Measurements from ENCODE around the gene SLC25A23. TPM values are rescaled to one million over a fixed set of nuclear protein-coding genes. Genes with fewer than 3 reads are reported as not detected.

The SLC25A23 gene
- total and polyA plus RNA-seq, 10 of the 15 experiments (the other 5 are each of a cell fraction or from before 2014, with no cell fraction given) = 10.2 to 85.8 (median 50.0) TPM

GRCh38 chr19:6451583-6452222 lies 7.9 kb downstream of the SLC25A23 start:
- ChIA-PET CTCF (no interaction called here), RAD21 (ENCODE audit: unreplicated experiment) (no interaction called here), SMC1A (ENCODE audit: uncharacterized antibody, unreplicated experiment) (no interaction called here), POLR2A (interaction anchor here (1.5 kb wide), 1 partner anchor 30 kb away, joined by 4 read pairs; the partner anchor contains the start of gene DENND1C)
- H3K27ac ChIP-seq (ENCODE audit: control insufficient read depth, insufficient read depth) = no peak overlapping the region
- intact Hi-C loops (cut with micrococcal nuclease; ENCODE audit: unreplicated experiment) (no loop called here), in situ Hi-C loops (cut with MboI) (no loop called here)
- H3K9ac ChIP-seq (ENCODE audit: control insufficient read depth, insufficient read depth, low read length) = no peak overlapping the region
- no peaks in the 10 kb centered on the region for H3K79me2 ChIP-seq (ENCODE audit: control insufficient read depth, insufficient read depth, low read length)
- no peaks in the 10 kb centered on the region for H3K27me3 ChIP-seq (replicated peaks in 1 of 2; ENCODE audit: control insufficient read depth in 2 of 2, insufficient read depth in 2 of 2, low read length in 1 of 2)
- no peak overlapping the region for H2AFZ ChIP-seq (ENCODE audit: control insufficient read depth, low read depth, low read length)
- DNase-seq (ENCODE audit: low read depth, low spot score) (no peak), FAIRE-seq (no peak), ATAC-seq (no peak)
- no peaks in the 10 kb centered on the region for H4K20me1 ChIP-seq (ENCODE audit: control insufficient read depth, insufficient read depth)
- no peak for TF ChIP-seq E2F8 (IDR thresholded peaks at IDR 0.05; ENCODE audit: low read depth, partially characterized antibody)
- TF ChIP-seq NFYB (IDR thresholded peaks at IDR 0.05; ENCODE audit: insufficient read depth, low read depth, low read length) = no peak
- no peak for TF ChIP-seq RB1 (IDR thresholded peaks at IDR 0.05; ENCODE audit: borderline replicate concordance)
- TF ChIP-seq CUX1 (IDR thresholded peaks at IDR 0.05; ENCODE audit: insufficient replicate concordance, low read depth, low read length) = no peak
- no peak for TF ChIP-seq BMI1 (IDR thresholded peaks at IDR 0.05; ENCODE audit: borderline replicate concordance)
- no peak for TF ChIP-seq SIN3A (IDR thresholded peaks at IDR 0.05; ENCODE audit: low read depth, low read length)
- TF ChIP-seq ELK1 (IDR thresholded peaks at IDR 0.05; ENCODE audit: low read depth, low read length) = no peak
- no peak for TF ChIP-seq ZBED1 (IDR thresholded peaks at IDR 0.05; ENCODE audit: borderline replicate concordance)
- H3K4me2 ChIP-seq (ENCODE audit: control insufficient read depth, insufficient read depth) = no peak overlapping the region
- H3K4me1 ChIP-seq (ENCODE audit: control insufficient read depth, insufficient read depth, low read length) = no peaks in the 10 kb centered on the region
- H3K4me3 ChIP-seq = no peak overlapping the region
- no TSS peak for BruUV-seq (replicated peaks)
- WGBS (ENCODE audit: insufficient coverage, insufficient replicate concordance, low lambda C conversion rate, missing lambda C conversion rate) = 89% methylated on average over 6 of the region's 7 CpGs
- peaks cover 17% of the 10 kb centered on the region; the same call in 2 of the 3 replicates for H3K9me3 ChIP-seq (replicated peaks; ENCODE audit: control insufficient read depth, insufficient read depth, low read length)
- peaks cover 10 to 24% of the 10 kb centered on the region in 2 experiments; a peak in 3 of 4 replicates for H3K36me3 ChIP-seq (ENCODE audit: control insufficient read depth in 2 of 2, insufficient read depth in 2 of 2, low read length in 1 of 2)
